HFFc6 (cell line): Measurements from ENCODE around the gene VIP. TPM values are rescaled to one million over a fixed set of nuclear protein-coding genes. Genes with fewer than 3 reads are reported as not detected.

Experiments
- DNase-seq: peaks from one replicate; pipeline ENCODE4 v3.0.0-alpha.2; 2018
- H3K27ac Mint-ChIP-seq: 2 replicates; pipeline ENCODE4 v1.8.0; 2020; ENCODE audit warnings: mild to moderate bottlenecking, mixed read lengths
- H3K27me3 Mint-ChIP-seq: 2 replicates; pipeline ENCODE4 v1.8.0; 2021; ENCODE audit warnings: mild to moderate bottlenecking, moderate library complexity, mixed read lengths; ENCODE audit not compliant: insufficient read depth
- H3K36me3 Mint-ChIP-seq: 2 replicates; pipeline ENCODE4 v1.8.0; 2021; ENCODE audit warnings: low read depth, mixed read lengths
- H3K4me1 Mint-ChIP-seq: 2 replicates; pipeline ENCODE4 v1.8.0; 2020; ENCODE audit warnings: low read depth, mixed read lengths
- H3K4me3 Mint-ChIP-seq: 2 replicates; pipeline ENCODE4 v1.8.0; 2020; ENCODE audit warnings: mild to moderate bottlenecking, moderate library complexity, mixed read lengths
- H3K9me3 Mint-ChIP-seq: 2 replicates; pipeline ENCODE4 v1.8.0; 2020; ENCODE audit warnings: mild to moderate bottlenecking, mixed read lengths
- total RNA-seq, 6 experiments: library from RNA; stranded (reverse); fragmentation: NEBNext Ultra II Directional; extraction: Animal tissue kit (Norgen Biotek cat#: 25700); gene quantifications; 2 replicates in 1 of 6; 3 replicates in 5 of 6; pipeline ENCODE4 v1.2.3, GENCODE V29; 2021
- TF ChIP-seq, protein P1 (sequence below): fragments of 200-600 bp; sonication (generic); IDR thresholded peaks from 2 replicates; pipeline ENCODE4 v1.5.0; 2021; ENCODE audit warnings: antibody characterized with exemption, mild to moderate bottlenecking

The VIP gene
- total RNA-seq, 6 experiments from 2014 or later: not detected

DNA sequence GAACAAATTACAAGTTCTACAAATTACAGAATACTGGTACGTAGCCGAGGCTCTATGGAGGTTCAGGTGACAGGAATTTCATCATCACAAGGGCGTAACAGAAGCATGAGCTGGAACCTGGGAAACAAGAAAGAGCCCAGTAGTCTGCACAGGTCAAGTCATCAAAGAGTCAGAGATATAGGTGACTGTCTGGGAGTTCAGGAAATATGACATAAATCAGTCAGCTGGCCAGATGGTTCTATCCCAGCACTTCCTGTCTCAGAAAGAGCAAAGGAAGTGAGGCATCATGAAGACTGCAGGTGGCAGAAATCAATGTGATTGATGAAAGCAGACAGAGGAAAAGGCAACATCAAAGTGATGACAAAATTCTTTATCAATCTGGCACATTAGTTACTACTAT is 29.6 kb upstream of the VIP start:
- Mint-ChIP-seq H3K36me3 (no peaks in the 10 kb centered on the region), H3K27me3 (peaks cover 1% of the 10 kb centered on the region; the same call in 1 of the 2 replicates), H3K4me1 (peaks cover 43% of the 10 kb centered on the region), H3K9me3 (no peaks in the 10 kb centered on the region), H3K4me3 (no peak overlapping the region), H3K27ac (no peak overlapping the region; the same call in 1 of the 2 replicates)
- TF ChIP-seq, protein P1, sequence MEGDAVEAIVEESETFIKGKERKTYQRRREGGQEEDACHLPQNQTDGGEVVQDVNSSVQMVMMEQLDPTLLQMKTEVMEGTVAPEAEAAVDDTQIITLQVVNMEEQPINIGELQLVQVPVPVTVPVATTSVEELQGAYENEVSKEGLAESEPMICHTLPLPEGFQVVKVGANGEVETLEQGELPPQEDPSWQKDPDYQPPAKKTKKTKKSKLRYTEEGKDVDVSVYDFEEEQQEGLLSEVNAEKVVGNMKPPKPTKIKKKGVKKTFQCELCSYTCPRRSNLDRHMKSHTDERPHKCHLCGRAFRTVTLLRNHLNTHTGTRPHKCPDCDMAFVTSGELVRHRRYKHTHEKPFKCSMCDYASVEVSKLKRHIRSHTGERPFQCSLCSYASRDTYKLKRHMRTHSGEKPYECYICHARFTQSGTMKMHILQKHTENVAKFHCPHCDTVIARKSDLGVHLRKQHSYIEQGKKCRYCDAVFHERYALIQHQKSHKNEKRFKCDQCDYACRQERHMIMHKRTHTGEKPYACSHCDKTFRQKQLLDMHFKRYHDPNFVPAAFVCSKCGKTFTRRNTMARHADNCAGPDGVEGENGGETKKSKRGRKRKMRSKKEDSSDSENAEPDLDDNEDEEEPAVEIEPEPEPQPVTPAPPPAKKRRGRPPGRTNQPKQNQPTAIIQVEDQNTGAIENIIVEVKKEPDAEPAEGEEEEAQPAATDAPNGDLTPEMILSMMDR: no peak
- DNase-seq: no peak

DNA sequence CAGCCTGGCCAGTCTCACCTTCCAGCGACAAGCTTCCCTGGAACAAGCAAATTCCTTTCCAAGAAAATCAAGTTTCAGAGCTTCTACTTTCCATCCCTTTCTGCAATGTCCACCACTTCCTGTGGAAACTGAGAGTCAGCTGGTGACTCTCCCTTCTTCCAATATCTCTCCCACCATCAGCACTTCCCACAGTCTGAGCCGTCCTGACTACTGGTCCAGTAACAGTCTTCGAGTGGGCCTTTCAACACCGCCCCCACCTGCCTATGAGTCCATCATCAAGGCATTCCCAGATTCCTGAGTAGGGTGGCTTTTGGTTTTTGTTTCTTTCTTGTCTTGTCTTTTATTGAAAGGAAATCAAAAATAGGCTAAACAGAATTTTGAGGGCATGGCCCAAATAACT is 28.6 kb upstream of the VIP start:
- Mint-ChIP-seq H3K36me3 (no peaks in the 10 kb centered on the region), H3K27me3 (peaks cover 1% of the 10 kb centered on the region; the same call in 1 of the 2 replicates), H3K4me1 (peaks cover 43% of the 10 kb centered on the region), H3K9me3 (no peaks in the 10 kb centered on the region), H3K27ac (peak overlapping the region; percentile 12; the same call in 1 of the 2 replicates), H3K4me3 (peak overlapping the region; percentile 32; the same call in 1 of the 2 replicates)
- TF ChIP-seq, protein P1: no peak
- no peak for DNase-seq

DNA sequence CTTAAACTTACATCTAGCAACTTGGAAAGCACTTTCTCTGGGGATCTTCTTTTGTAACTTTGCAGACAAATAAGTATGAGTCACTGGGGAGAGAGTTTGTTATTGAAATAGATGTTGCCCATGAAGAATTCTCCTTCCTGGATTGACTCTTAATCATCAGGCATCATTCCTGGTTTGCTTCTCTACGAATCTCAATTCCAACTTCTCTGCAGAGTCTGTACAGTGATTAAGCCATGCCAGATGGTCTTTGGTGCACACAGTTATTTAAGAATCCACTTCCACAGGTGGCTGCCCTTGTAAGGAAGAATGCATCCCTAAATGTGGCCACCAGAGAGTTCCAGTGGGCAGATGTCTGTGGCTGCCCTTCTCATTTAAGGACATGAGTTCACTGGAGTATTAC is 27.2 kb upstream of the VIP start:
- peaks cover 37% of the 10 kb centered on the region for H3K4me1 Mint-ChIP-seq
- 0 out of 2 replicates have a peak overlapping the region, but pooled peaks have one; percentile 8 for H3K4me3 Mint-ChIP-seq
- DNase-seq: peak; percentile 57
- TF ChIP-seq, protein P1: 0 out of 2 replicates have a peak, but pooled peaks have one; percentile 13
- peak overlapping the region; percentile 40 for H3K27ac Mint-ChIP-seq
- no peaks in the 10 kb centered on the region for H3K9me3 Mint-ChIP-seq
- H3K36me3 Mint-ChIP-seq: no peaks in the 10 kb centered on the region
- H3K27me3 Mint-ChIP-seq: peaks cover 1% of the 10 kb centered on the region; the same call in 1 of the 2 replicates

DNA sequence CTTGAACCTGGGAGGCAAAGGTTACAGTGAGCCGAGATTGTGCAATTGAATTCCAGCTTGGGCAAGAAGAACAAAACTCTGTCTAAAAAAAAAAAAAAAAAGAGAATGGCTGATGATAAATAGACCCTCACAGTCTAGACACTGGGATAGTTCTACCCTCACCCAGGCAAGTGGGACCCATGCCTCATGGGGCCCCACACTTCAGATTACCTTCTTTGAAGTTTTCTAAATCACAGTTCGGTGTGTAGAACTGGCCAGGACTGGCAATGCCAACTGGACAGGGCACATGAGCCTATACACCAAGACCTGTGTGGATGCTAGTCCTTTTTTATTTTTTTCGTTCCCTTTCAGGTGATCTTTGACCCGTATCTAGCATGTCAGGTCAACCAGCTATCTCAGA is 24.3 kb upstream of the VIP start:
- Mint-ChIP-seq H3K27me3 (peaks cover 1% of the 10 kb centered on the region; the same call in 1 of the 2 replicates), H3K4me3 (no peak overlapping the region), H3K4me1 (peaks cover 26% of the 10 kb centered on the region), H3K27ac (no peak overlapping the region), H3K9me3 (no peaks in the 10 kb centered on the region), H3K36me3 (no peaks in the 10 kb centered on the region)
- TF ChIP-seq, protein P1: no peak
- no peak for DNase-seq

DNA sequence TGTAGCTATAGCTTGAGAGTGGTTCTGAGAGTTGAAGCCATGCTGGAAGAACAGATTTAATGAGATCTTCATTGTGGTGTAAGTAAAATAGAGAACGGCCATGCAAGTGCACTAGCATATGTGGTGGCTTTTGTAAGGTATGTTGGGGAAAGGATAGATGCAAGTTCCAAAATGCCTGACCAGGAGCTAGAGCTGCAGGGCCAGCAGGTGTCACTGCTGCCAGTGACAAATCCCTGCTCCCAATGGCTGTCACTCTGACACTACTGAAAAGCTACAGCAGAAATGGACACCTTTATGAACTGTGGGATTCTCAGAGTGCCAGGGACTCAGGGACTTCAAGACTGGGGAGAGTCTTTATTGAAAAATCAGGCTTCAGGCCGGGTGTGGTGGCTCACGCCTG is 23.1 kb upstream of the VIP start:
- no peak for DNase-seq
- no peaks in the 10 kb centered on the region for H3K36me3 Mint-ChIP-seq
- peaks cover 1% of the 10 kb centered on the region; the same call in 1 of the 2 replicates for H3K27me3 Mint-ChIP-seq
- H3K27ac Mint-ChIP-seq: no peak overlapping the region
- H3K9me3 Mint-ChIP-seq: 0 out of 2 replicates have a peak, but pooled peaks cover 3% of the 10 kb centered on the region
- H3K4me3 Mint-ChIP-seq: no peak overlapping the region
- H3K4me1 Mint-ChIP-seq: peaks cover 15% of the 10 kb centered on the region
- TF ChIP-seq, protein P1: no peak
